GM21423 (cell line): ENCODE measurements around the gene RHOA.
"Not testable (repeated sequence)": the region's sequence is repeated elsewhere in the genome, so short reads cannot be mapped to it uniquely, and the experiment has no call there.

Source experiments
- ATAC-seq: cut with Tn5 transposase; IDR thresholded peaks from one replicate; pipeline ENCODE4 v1.9.1; 2021; ENCODE audit warnings: mild to moderate bottlenecking, moderate library complexity; ENCODE audit not compliant: unreplicated experiment

The RHOA gene

GRCh38 chr3:49412632-49413337 is 1.0 kb upstream of the RHOA start:
- ATAC-seq, result no peak

GRCh38 chr3:49411535-49411967 is 225 bp downstream of the RHOA start:
- peak; percentile 24 for ATAC-seq

GRCh38 chr3:49410846-49411534 is 786 bp downstream of the RHOA start:
- ATAC-seq, result no peak

- ATAC-seq, result no peak
These were observed 1.5 kb downstream of the RHOA start for GRCh38 chr3:49410066-49410845.

DNA sequence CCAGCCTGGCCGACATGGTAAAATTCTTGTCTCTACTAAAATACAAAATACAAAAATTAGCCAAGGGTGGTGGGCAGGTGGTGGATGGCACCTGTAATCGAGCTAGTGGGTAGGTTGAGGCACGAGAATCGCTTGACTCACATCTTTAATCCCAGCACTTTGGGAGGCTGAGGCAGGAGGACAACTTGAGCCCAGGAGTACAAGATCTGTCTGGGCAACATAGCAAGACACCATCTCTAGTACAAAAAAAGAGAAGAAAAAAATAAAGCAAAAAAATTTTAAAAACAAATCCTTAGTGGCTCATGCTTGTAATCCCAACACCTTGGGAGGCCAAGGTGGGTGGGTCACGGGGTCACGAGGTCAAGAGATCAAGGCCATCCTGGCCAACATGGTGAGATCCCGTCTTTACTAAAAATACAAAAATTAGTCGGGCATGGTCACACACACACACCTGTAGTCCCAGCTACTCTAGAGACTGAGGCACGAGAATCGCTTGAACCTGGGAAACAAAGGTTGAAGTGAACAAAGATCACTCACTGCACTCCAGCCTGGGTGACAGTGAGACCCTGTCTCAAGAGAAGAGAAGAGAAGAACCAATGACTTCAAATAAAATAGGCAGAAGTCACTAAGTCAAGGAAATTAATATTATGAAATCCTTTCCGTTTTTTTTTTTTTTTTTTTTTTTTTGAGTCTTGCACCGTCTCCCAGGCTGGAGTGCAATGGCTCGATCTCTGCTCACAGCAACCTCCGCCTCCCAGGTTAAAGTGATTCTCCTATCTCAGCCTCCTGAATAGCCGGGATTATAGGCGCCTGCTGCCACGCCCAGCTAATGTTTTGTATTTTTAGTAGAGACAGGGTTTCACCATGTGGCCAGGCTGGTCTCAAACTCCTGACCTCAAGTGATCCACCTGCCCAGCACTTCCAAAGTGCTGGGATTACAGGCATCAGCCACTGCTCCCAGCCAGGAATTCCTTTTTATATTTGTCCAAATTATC is 4.9 kb downstream of the RHOA start:
- no peak for ATAC-seq

- not testable (repeated sequence) for ATAC-seq
These were observed 6.2 kb downstream of the RHOA start for GRCh38 chr3:49405570-49405969.

DNA sequence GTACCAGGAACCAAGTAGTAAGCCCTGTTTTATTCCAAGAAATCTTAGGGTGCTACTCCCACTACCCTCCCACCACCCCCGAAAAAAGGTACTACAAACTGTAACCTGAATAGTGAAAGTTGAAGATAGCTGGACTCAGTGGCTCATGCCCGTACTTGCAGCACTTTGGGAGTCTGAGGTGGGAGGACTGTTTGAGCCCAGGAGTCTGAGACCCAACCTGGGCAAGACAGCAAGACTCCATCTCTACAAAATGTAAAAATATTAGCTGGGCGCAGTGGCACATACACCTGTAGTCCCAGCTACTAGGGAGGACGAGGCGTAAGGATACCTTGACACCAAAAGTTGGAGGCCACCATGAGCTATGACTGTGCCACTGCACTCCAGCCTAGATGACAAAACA is 7.9 kb downstream of the RHOA start:
- no peak for ATAC-seq

- no peak for ATAC-seq
These were observed 10.0 kb downstream of the RHOA start for GRCh38 chr3:49401766-49402165.

DNA sequence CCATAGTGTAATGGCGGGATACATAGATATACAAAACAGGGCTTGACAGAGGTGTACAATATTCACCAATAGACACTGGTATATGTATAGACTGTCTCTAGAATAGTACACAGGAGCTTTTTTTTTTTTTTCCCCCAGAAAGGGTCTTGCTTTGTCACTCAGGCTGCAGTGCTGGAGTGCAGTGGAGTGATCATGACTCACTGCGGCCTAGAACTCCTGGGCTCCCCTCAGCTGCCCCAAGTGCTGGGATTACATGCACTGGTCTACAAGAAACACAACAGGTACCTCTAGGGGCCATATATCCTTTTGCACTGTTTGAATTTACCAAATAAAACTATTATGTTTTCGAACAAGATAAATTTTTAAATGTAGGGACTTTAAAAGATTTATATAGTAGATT is 12.3 kb downstream of the RHOA start:
- no peak for ATAC-seq

GRCh38 chr3:49397470-49397869 is 14.3 kb downstream of the RHOA start:
- ATAC-seq, result no peak

GRCh38 chr3:49391310-49391709 is 20.5 kb downstream of the RHOA start:
- ATAC-seq, result not testable (repeated sequence)

DNA sequence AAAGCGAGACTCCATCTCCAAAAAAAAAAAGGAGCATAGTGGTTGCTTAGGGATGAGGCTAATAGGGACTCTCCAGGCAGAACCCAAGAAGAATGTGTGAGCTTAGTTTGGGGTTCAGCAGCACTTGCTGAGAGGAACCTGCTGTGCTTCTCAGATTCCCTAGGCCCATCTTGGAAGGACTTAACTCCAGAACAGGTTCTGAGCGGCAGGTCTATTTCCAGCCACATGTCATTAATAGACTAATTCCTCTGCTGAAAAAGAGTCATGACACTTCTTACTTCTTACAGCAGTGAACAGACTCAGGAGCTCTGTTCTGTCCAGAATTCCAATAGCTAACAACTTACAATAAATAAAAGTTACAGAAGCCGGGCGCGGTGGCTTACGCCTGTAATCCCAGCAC is 22.5 kb downstream of the RHOA start:
- ATAC-seq, result no peak

DNA sequence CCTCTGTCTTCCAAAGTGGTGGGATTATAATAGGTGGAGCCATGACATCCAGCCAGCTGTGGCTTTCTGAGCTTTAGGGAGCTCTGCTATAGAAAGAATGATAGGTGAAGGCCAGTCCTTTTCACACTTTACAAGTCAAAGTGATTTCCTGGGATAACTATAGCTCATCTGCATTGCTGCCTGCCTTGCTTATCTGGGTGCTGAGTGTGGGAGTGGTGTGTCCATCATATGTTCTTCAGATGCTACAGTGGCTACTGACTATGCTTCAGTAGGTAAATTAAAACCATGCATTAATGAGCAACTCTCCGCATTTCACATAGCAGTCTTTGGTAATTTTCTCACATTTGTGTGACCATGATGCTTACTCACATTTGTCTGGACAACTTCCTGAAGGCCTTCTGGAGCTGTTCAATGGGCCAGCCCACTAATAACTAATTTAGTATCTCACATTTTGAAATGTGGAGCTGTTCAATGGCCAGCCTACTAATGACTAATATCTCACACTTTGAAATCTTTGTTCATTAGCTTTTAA is 23.4 kb downstream of the RHOA start:
- no peak for ATAC-seq

DNA sequence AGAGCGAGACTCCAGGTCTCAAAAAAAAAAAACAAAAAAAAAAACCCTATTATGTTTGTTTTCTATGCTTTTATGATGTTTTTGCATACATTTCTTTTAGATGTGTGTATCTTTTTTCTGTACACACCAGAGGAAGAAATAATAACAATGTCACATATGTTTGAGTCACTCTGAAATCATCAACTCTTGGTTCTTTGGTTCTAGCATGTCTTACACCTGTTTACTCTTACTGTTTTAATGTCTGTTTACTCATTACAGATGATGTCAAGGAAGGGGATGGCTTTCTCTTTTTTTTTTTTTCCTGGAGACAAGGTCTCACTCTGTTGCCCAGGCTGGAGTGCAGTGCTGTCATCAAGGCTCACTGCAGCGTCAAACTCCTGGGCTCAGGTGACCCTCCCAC is 24.1 kb downstream of the RHOA start:
- no peak for ATAC-seq

- no peak for ATAC-seq
These were observed 25.6 kb downstream of the RHOA start for GRCh38 chr3:49386056-49386756.

DNA sequence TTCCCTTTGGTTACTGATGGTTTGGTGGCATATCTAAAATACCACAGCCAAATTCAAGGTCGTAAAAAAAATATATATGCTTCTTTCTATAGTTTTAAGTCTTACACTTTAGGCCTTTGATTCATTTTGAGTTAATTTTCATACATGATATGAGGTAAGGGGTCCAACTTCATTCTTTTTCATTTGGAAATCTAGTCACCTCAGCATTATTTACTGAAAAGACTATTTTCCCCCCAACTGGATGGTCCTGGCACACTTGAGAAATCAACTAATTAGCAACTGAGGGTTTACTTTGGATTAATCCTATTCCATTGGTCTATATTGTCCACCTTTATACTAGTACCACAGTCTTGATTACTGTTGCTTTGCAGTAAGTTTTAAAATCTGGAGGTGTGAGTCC is 26.2 kb downstream of the RHOA start:
- ATAC-seq, result no peak

DNA sequence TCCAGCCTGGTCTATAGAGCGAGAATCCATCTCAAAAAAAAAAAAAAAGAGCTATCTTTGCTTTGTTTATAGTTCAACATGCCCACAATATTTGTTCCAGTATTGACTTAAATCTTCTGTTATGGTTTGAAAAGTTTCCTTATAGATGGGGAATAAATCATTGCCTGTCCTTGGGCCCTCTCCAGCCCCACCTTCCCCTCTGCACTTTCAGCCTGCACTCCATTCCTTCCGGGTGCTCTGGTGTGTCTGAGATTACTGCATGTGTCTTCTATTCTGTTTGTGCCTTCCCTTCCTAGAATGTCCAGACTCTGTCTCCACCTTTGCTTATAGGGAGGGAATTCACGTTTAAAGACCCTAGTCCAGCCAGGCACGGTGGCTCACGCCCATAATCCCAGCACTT is 28.4 kb downstream of the RHOA start:
- no peak for ATAC-seq

DNA sequence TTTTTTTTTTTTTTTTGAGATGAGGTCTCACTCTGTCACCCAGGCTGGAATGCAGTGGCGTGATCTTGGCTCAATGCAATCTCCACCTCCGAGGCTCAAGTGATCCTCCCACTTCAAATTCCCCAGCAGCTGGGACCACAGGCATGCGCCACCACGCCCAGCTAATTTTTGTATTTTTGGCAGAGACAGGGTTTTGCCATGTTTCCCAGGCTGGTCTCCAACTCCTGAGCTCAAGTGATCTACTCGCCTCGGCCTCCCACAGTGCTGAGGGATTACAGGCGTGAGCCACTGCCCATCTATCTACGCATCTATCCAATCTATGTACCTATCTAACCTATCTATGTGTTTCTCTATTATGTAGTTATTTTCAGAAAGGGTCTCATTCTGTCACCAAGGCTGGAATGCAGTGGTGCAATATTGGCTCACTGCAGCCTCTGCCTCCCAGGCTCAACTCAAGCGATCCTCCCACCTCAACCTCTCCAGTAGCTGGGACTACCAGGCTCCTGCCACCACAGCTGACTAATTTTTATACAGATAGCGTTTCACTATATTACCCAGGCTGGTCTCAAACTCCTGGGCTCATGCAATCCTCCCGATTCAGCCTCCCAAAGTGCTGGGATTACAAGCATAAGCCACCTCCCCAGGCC is 33.4 kb downstream of the RHOA start:
- no peak for ATAC-seq

DNA sequence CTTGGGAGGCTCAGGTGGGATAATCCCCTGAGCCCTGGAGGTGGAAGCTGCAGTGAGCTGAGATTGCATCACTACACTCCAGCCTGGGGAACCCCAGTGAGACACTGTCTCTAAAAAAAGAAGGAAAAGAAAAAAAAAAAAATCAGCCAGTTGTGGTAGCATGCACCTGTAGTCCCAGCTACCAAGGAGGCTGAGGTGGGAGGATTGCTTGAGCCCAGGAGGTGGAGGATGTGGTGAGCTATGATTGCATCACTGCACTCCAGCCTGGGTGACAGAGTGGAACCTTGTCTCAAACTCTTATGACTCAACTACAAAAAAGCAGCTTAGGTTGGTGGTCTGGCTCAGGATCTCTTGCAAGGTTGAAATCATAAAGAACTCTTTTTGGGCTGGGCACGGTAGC is 34.3 kb downstream of the RHOA start:
- no peak for ATAC-seq
